Ishikawa (cell line): Measurements from ENCODE around the gene MLLT1.

Experiments
- CEBPB ChIP-seq: IDR thresholded peaks from 2 replicates; pipeline ENCODE4 v1.6.1; 2012
- CREB1 ChIP-seq: IDR thresholded peaks from 2 replicates; pipeline ENCODE4 v1.6.1; 2012; ENCODE audit warnings: low read depth
- EGR1 ChIP-seq: IDR thresholded peaks from 2 replicates; pipeline ENCODE4 v1.6.1; 2012
- EP300 ChIP-seq: IDR thresholded peaks from 2 replicates; pipeline ENCODE4 v1.6.1; 2012; ENCODE audit warnings: borderline replicate concordance
- FOXM1 ChIP-seq: IDR thresholded peaks from 2 replicates; pipeline ENCODE4 v1.6.1; 2012; ENCODE audit warnings: low read depth, borderline replicate concordance
- NFIC ChIP-seq: IDR thresholded peaks from 2 replicates; pipeline ENCODE4 v1.6.1; 2012
- RAD21 ChIP-seq: IDR thresholded peaks from 2 replicates; pipeline ENCODE4 v1.6.1; 2012; ENCODE audit warnings: low read depth
- TAF1 ChIP-seq: IDR thresholded peaks from 2 replicates; pipeline ENCODE4 v1.6.1; 2012; ENCODE audit warnings: low read depth, mild to moderate bottlenecking
- TCF12 ChIP-seq: IDR thresholded peaks from 2 replicates; pipeline ENCODE4 v1.6.1; 2012; ENCODE audit warnings: low read depth
- TEAD4 ChIP-seq: IDR thresholded peaks from 2 replicates; pipeline ENCODE4 v1.6.1; 2012
- YY1 ChIP-seq: IDR thresholded peaks from 2 replicates; pipeline ENCODE4 v1.6.1; 2012; ENCODE audit warnings: low read depth
- ZBTB7A ChIP-seq: IDR thresholded peaks from 2 replicates; pipeline ENCODE4 v1.6.1; 2012; ENCODE audit warnings: low read depth
- TF ChIP-seq, protein P1 (sequence below): IDR thresholded peaks from 2 replicates; pipeline ENCODE4 v1.6.1; 2012
- TF ChIP-seq, protein P2 (sequence below): IDR thresholded peaks from 2 replicates; pipeline ENCODE4 v1.6.1; 2012
- TF ChIP-seq, protein P3 (sequence below): IDR thresholded peaks from 2 replicates; pipeline ENCODE4 v1.6.1; 2012; ENCODE audit warnings: low read depth, mild to moderate bottlenecking

The MLLT1 gene

DNA sequence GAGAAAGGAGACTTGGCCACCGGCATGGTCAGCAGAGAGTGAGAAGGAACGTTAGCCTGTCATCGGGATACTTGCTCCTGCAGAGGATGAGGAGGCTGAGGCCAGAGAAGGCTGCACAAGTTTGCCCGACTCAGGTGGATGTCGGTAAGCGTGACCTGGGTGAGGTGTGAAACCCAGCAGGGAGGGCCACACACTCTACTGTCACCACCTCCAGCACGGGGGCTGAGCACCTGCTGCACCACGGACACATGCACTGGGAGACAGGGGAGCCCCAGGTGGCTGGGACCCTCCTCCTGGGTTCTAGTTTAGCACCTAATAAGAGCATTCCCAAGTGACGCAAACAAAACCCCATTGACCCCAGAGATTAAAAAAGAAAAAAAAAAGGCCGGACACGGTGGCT lies 17.3 kb downstream of the MLLT1 start:
- TF ChIP-seq YY1 (no peak), FOXM1 (no peak), RAD21 (no peak), CREB1 (no peak)
- TF ChIP-seq, protein P1, sequence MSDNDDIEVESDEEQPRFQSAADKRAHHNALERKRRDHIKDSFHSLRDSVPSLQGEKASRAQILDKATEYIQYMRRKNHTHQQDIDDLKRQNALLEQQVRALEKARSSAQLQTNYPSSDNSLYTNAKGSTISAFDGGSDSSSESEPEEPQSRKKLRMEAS, result no peak

DNA sequence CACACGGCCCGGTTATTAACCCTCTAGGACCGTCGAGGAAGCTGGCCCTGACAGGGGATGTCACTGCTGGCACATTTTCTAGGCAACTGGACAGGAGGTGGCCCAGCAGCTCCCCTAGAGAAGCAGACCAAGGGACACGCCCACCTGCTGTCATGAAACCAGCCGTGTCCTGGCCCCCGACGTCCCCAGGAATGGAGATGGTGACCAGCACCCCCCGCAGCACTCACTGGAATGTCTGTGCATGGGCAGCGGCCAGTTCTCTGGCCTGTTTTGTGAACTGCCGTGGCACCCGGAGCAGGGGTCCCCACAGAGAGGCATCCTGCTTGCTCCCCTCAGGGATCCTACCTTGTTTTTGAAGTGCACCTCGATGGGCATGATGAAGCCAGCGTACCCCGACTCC lies 17.9 kb downstream of the MLLT1 start:
- TF ChIP-seq NFIC, result no peak
- TF ChIP-seq EGR1, result no peak
- no peak for TF ChIP-seq YY1
- TF ChIP-seq TCF12, result no peak
- TF ChIP-seq RAD21, result no peak
- TF ChIP-seq TEAD4, result no peak
- TF ChIP-seq, protein P2, sequence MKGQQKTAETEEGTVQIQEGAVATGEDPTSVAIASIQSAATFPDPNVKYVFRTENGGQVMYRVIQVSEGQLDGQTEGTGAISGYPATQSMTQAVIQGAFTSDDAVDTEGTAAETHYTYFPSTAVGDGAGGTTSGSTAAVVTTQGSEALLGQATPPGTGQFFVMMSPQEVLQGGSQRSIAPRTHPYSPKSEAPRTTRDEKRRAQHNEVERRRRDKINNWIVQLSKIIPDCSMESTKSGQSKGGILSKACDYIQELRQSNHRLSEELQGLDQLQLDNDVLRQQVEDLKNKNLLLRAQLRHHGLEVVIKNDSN, result no peak
- TF ChIP-seq, protein P1, result no peak
- no peak for TF ChIP-seq CREB1
- no peak for TF ChIP-seq FOXM1
- TF ChIP-seq EP300, result no peak
- no peak for TF ChIP-seq ZBTB7A
- no peak for TF ChIP-seq TAF1
- no peak for TF ChIP-seq CEBPB
- TF ChIP-seq, protein P3, sequence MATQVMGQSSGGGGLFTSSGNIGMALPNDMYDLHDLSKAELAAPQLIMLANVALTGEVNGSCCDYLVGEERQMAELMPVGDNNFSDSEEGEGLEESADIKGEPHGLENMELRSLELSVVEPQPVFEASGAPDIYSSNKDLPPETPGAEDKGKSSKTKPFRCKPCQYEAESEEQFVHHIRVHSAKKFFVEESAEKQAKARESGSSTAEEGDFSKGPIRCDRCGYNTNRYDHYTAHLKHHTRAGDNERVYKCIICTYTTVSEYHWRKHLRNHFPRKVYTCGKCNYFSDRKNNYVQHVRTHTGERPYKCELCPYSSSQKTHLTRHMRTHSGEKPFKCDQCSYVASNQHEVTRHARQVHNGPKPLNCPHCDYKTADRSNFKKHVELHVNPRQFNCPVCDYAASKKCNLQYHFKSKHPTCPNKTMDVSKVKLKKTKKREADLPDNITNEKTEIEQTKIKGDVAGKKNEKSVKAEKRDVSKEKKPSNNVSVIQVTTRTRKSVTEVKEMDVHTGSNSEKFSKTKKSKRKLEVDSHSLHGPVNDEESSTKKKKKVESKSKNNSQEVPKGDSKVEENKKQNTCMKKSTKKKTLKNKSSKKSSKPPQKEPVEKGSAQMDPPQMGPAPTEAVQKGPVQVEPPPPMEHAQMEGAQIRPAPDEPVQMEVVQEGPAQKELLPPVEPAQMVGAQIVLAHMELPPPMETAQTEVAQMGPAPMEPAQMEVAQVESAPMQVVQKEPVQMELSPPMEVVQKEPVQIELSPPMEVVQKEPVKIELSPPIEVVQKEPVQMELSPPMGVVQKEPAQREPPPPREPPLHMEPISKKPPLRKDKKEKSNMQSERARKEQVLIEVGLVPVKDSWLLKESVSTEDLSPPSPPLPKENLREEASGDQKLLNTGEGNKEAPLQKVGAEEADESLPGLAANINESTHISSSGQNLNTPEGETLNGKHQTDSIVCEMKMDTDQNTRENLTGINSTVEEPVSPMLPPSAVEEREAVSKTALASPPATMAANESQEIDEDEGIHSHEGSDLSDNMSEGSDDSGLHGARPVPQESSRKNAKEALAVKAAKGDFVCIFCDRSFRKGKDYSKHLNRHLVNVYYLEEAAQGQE, result no peak

DNA sequence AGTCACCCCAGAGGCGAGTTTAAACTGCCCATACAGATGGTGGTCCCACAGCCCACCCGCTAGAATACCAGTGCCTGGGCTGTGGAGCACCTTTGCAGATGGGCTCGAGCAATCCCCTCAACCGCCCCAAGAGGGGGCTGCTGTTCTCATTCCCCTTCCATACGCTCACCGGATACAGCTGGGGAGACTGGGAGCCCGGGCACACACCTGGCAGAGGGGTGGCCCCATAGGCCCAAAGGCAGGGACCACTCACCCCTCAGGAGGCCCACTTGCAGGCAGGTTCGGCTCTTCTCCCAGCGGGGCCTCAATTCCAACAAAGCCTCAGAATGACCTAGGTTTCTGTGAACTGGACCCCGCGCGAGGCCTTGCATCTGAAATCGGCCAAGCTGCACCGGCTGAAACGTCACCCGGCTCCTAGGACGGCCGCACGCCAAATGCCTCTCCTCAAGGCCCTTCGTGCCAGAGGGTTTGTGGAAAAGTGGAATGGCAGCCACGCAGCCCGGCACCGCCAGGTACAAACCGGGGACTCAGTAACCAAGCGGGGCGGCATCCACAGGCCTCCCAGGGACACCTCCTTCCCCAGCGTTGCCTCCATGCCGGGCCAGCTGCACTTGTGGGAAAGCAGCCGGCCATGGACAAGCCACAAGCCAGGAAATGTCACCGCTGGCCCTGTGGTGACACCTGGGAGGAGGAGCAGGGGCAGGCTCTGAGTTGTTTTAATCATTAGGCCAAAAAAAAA lies 18.7 kb downstream of the MLLT1 start:
- no peak for TF ChIP-seq FOXM1
- TF ChIP-seq CREB1, result no peak
- no peak for TF ChIP-seq TCF12
- TF ChIP-seq, protein P2, result no peak
- TF ChIP-seq EP300, result no peak
- TF ChIP-seq, protein P1, result no peak
- TF ChIP-seq RAD21, result peak; percentile 33; the same call in 1 of the 2 replicates

DNA sequence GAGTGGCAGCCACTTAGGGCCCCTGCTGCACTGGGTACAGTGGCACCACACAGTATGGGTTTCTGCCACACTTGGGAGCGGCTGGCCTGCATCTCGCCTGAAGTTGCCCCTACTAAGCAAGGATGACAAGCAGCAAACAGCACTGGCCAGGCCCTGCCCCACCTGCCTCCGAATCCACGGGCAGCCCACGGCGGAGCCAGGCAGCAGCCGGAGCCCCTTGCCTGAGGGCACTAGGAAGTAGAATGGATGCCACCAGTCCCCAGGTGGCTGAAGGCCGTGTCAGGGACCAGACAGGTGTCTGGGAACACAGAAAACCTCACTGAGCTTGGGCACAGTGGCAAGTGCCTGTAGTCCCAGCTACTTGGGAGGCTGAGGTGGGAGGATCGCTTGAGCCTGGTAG lies 19.4 kb downstream of the MLLT1 start:
- TF ChIP-seq YY1 (no peak), CEBPB (no peak), TCF12 (no peak), EP300 (no peak), NFIC (no peak), TAF1 (no peak)
- TF ChIP-seq, protein P3, result no peak

DNA sequence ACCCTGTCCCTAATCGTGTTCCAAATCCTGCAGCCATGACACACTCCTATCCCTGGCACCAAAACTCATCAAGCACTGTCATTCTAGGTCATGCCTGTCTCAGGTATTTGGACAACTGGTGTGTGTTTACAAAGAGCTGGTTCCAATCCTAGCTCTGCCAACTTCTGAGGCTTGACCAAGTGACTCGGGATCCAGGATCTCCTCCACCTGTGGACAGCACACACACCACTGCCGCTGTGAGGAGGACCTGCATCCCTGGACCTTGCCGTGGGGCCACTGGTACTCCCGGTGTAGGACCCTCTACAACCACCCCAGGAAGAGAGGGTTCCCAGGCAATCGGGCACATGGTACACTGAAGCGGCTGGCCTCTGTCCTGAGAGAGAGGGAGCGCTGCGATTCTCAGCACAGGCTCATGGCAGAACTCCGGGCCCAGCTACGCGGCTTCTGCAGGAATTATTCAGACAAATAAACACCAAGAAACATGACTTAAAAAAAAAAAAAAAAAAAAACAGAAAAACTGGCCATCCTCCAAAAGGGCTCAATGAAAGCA lies 20.4 kb downstream of the MLLT1 start:
- TF ChIP-seq TAF1 (no peak), EP300 (no peak), CREB1 (no peak), FOXM1 (no peak), TCF12 (no peak), EGR1 (no peak), YY1 (no peak), RAD21 (no peak), ZBTB7A (no peak), CEBPB (no peak), NFIC (no peak), TEAD4 (no peak)
- TF ChIP-seq, protein P1, result no peak
- TF ChIP-seq, protein P3, result no peak
- TF ChIP-seq, protein P2, result no peak
